GM21576 (cell line): ENCODE data around the gene EXOC7.
"Not testable (repeated sequence)": the region's sequence is repeated elsewhere in the genome, so short reads cannot be mapped to it uniquely, and the experiment has no call there.

Experiments
- ATAC-seq: cut with Tn5 transposase; IDR thresholded peaks from one replicate; pipeline ENCODE4 v1.9.1; 2021; ENCODE audit warnings: mild to moderate bottlenecking, moderate library complexity; ENCODE audit not compliant: unreplicated experiment

EXOC7 gene

DNA sequence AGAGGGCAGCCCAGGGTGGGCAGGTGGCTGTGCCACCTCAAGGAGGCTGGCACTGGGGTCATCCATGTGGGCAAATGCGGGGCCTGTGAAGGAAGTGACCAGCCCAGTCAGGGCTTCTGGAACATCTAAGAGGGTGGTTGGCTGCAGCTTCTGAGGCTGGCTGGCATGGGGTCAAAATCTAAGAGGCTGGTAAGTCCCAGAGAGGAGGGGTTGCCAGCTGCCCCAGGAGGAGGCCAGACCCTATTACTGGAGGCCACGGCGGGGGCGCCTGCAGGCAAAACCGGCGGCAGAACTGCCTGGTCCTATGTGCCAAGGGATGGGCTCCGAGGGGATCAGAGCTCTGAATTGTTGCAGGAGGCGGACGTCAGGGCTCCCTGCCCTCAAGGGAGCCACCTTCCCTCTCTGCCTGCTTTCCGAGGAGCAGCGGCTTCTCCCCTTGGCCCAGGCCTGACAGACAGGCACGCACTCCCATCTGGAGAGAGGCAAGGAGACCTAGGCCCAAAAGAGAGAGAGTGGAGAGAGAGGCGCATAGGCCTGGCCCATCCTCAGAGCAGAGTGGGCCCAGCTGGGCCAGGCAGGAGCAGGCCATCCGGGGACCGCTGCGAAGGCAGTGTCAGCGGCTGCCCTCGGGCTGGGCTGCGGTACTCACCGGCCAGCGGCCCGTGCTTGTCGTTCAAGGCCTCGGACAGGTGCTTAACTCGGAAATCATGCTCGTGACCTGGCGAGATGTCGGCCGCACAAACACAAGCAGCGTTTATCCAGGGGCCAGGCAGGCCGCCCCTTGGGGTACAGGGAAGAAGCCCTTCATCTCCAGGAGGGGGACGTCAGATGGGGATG lies 13.7 kb downstream of the EXOC7 start:
- ATAC-seq = no peak

DNA sequence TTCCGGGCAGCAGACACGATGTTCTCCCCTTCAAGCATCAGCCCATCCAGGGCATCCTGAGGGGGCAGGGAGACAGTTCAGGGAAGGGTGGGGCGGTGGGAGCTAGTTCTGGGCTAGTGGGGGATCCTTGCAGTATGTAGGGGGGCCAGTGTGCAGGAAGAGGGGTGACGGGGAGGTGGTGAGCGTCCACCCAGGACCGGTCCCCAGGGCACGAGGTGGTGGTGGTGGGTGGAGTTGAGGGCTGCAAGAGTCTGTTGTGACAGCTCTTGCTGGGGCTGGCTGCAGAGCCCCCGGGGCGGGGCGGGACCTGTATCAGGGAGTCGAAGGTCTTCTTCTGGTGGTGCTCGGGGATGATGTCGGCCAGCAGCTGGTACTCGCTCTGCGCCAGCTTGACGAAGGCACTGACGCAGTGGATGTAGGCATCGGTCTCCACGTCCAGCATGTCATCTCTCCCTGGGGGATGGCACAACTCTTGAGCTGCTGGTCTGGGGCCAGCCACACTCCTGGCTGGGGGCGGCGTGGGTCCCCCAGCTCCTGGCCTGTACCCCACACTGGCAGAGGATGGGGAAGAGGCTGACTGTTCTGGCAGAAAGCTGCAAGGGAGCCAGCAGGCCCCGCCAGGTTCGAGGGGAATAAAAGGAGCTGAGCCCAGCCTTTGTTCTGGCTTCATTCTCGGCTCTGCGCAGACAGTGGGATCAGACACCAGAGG lies 14.6 kb downstream of the EXOC7 start:
- ATAC-seq = no peak

GRCh38 chr17:76088041-76088867 lies 15.3 kb downstream of the EXOC7 start:
- no peak for ATAC-seq

DNA sequence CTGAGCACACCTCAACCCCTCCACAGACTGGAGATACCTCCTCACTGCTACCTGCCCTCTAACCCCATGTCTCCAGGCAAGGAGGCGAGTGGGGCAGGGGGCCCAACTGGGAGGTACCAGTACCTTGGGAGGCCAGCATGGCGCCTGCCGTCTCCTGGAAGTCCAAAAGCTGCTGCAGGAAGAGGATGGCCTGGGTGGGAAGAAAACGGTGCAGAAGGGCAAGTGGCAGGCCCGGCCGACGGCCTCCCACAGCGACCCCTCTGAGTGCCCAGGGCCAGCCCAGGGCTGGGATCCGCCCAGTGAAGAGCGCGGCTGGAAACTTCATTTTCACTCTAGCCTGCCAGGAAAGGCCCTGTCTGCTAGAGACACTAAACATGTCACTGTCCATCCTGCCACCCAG lies 16.1 kb downstream of the EXOC7 start:
- ATAC-seq = no peak

DNA sequence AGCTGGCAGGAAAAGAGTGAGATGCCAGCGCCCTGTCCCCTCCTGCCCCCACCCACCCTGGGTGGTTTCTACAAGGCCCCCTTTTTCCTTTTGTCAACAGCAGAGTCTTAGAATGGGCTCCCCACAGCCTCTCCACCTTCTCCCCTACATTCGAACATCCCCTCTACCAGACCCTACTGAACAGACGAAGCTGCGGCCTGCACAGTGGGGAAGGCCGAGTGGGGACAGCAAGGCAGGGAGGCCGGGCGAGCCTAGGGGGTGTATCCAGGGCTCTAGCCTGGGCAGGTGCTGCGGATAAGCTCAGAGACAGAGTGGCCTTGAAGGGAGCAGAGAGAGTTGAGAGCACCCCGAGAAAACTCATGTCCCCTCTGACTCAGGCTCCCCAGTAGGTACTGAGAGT lies 17.2 kb downstream of the EXOC7 start:
- no peak for ATAC-seq

GRCh38 chr17:76085731-76086366 lies 17.7 kb downstream of the EXOC7 start:
- ATAC-seq = no peak

DNA sequence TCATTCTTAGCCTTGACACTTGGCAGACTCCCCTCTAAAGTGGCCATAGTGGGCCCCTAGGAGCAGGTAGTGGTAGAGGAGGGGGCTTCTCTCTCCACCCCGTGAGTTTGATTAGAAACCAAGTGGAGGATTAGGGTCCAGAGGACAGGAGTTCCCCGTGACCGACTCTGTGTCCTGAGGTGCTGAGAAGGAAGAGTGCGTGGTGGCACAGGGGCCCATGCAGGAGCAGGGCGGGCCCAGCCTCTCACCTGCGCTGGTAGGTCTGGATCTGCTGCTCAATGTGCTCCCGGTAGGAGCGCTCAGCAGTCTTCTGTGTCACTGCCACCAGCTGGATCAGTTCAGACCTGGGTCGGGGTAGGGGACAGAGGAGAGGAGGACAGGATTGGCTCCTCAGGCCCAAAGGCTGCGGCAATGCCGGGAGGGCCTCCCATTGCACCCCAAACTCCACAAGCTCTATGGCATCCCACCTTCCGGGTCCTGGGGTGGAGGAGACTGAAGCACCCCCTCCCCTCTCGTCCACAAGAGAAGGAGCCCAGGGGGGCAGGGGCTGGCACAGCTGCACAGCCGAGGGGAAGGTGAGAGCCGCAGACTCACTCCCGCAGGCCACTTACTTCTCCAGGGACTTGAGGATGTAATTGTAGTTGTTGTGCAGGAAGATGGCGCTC lies 18.4 kb downstream of the EXOC7 start:
- ATAC-seq = no peak

GRCh38 chr17:76083536-76084182 lies 19.9 kb downstream of the EXOC7 start:
- ATAC-seq = no peak

GRCh38 chr17:76082326-76083251 lies 21.0 kb downstream of the EXOC7 start:
- ATAC-seq = no peak

DNA sequence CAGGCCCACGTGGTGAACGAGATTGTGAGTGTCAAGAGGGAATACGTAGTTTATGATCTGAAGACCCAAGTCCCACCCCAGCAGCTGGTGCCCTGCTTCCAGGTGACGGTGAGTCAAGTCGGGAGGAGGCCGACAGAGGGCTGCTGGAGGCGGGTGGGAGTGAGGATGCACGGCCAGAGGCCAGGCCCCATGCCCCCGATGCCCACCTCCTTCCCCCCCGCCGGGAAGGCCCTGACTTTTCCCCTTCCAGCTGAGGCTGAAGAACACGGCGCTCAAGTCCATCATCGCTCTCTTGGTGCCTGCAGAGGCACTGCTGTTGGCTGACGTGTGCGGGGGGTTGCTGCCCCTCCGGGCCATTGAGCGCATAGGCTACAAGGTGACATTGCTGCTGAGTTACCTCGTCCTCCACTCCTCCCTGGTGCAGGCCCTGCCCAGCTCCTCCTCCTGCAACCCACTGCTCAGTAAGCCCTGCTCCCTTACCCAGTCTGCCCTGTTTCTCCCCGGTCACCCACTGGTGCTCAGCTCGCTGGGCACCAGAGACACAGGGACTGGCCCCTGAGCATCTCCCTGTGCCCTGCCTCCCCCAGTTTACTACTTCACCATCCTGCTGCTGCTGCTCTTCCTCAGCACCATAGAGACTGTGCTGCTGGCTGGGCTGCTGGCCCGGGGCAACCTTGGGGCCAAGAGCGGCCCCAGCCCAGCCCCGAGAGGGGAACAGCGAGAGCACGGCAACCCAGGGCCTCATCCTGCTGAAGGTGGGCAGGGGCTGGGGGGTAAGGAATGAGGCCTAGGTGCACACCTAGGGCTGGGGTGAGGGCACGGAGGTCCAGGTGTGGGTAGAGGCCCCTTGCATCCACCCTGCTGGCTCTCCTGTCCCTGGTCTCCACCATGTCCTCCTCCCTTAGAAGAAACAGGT lies 22.0 kb downstream of the EXOC7 start:
- ATAC-seq = no peak

- ATAC-seq = no peak
Observed at GRCh38 chr17:76080768-76081287, 22.8 kb downstream of the EXOC7 start.

GRCh38 chr17:76079956-76080767 lies 23.4 kb downstream of the EXOC7 start:
- no peak for ATAC-seq

GRCh38 chr17:76079535-76079955 lies 24.0 kb downstream of the EXOC7 start:
- ATAC-seq = no peak

DNA sequence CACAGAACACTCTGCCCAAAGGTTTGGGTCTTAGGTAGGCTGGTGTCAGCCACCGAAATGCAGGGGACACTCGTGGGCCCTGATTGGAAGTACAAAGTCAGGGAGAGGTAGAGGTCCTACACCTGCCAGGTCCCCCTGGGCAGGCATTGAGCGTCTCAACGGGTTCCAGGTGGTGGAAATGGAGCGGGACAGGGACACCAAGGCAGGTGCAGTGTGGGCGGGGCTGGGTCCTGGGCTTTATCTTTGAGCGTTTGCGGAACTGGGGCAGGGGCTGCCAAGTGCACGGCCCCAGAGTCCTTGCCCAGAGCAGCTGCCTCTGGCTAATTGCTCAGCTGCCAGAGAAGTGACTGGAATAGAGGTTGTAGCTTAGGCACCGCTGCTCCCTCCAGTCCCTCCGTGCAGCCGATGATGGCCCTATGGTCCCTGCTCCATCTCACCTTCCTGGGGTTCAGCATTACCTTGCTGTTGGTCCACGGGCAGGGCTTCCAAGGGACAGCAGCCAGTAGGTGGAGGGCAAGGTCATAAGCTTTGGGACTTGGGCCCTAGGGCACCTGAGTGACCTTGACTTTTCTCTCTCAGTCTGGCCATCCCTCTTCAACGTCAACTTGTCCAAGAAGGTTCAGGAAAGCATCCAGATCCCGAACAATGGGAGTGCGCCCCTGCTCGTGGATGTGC lies 24.6 kb downstream of the EXOC7 start, which contains the start of gene ZACN:
Gene ZACN, plus strand, starts transcription at position 323 of the 675 bp plus-strand sequence. Its CDS starts 83 bp downstream, at position 406.
- no peak for ATAC-seq

GRCh38 chr17:76078370-76078769 lies 25.2 kb downstream of the EXOC7 start:
- ATAC-seq = not testable (repeated sequence)

DNA sequence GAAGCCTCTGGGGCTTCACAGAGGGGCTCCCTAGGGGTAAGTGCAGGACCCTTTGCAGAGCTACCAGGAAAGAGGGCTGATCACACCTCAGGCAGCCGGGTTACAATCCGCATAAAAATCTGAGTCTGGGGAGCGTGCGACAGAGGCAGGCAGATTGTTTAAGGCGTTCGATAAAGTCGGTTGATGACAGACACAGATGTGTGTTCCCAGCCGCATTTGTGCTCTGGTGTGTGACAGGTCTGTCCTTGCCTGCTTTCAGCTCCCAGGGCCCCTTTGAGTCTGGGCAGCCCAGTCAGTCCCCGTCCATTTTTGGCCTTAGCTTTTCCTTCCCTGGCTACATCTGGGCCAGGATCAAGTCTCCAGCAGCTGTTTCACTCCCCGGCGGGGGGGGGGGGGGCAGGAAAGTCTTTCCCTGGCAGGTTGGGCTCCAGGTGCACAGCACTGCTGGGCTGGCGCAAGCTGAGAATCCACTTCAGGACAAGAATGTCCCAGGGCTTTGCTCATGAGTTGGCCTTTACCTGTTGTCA lies 25.9 kb downstream of the EXOC7 start:
- ATAC-seq = no peak
